Tibial artery (tissue), 4 donors: Measurements from ENCODE around the gene SLC6A19.

Experiments used
- DNase-seq, 2 donors: peaks; one replicate each; pipeline ENCODE4 v3.0.0-alpha.2; 2019
- H3K27ac ChIP-seq, 2 donors: fragments of 200-600 bp; sonication (generic) in 1 of 2; 1 replicate in 1 of 2; 2 replicates in 1 of 2; pipeline ENCODE4 v1.5.1; 2018 to 2019; ENCODE audit warnings: mild to moderate bottlenecking in 1 of 2
- H3K27me3 ChIP-seq, 2 donors: fragments of 200-600 bp; sonication (generic) in 1 of 2; one replicate each; pipeline versions ENCODE4 v1.5.1 to v1.6.0; 2016 to 2019
- H3K36me3 ChIP-seq, 3 donors: fragments of 200-600 bp; sonication (generic) in 2 of 3; one replicate each; pipeline ENCODE4 v1.5.1; 2016 to 2019; ENCODE audit warnings: mild to moderate bottlenecking in 2 of 3
- H3K4me1 ChIP-seq, 4 donors: fragments of 200-600 bp; sonication (generic) in 2 of 4; 1 replicate in 3 of 4; 2 replicates in 1 of 4; pipeline ENCODE4 v1.5.1; 2016 to 2019
- H3K4me3 ChIP-seq, 2 donors: fragments of 200-600 bp; sonication (generic) in 1 of 2; 1 replicate in 1 of 2; 2 replicates in 1 of 2; pipeline ENCODE4 v1.5.1; 2018 to 2019; ENCODE audit warnings: mild to moderate bottlenecking in 2 of 2
- H3K9me3 ChIP-seq, 3 donors: fragments of 200-600 bp; sonication (generic) in 1 of 3; one replicate each; pipeline ENCODE4 v1.5.1; 2016 to 2019
- CTCF ChIP-seq, 2 experiments: fragments of 200-600 bp in 1 of 2; fragments of 450-650 bp in 1 of 2; IDR thresholded peaks; one replicate each; pipeline ENCODE4 v1.5.1; 2017 to 2019; ENCODE audit warnings: antibody characterized with exemption in 2 of 2, mild to moderate bottlenecking in 1 of 2, moderate library complexity in 1 of 2
- intact Hi-C: fragments of 100-400 bp; cut with DNase I; formaldehyde crosslinking; loops from one replicate; pipeline ENCODE4 v1.15.0; 2023; ENCODE audit warnings: low total_unique reads

The SLC6A19 gene

GRCh38 chr5:1230551-1230950 is 29.2 kb downstream of the SLC6A19 start:
- no peak for DNase-seq
- Histone ChIP-seq H3K36me3 (no peaks in the 10 kb centered on the region), H3K4me1 (no peaks in the 10 kb centered on the region), H3K27me3 (peaks cover 0 to 50% of the 10 kb centered on the region in 2 donors), H3K9me3 (peaks cover 0 to 17% (median 16%) of the 10 kb centered on the region in 3 donors), H3K4me3 (no peak overlapping the region), H3K27ac (no peak overlapping the region)
- intact Hi-C loops, result no loop called here
- no peak for TF ChIP-seq CTCF (IDR thresholded peaks at IDR 0.05)

- DNase-seq, result no peak
- H3K36me3 ChIP-seq, result no peaks in the 10 kb centered on the region
- peaks cover 0 to 41% of the 10 kb centered on the region in 2 donors for H3K27me3 ChIP-seq
- H3K4me1 ChIP-seq, result no peaks in the 10 kb centered on the region
- no peak for TF ChIP-seq CTCF (IDR thresholded peaks at IDR 0.05)
- intact Hi-C loops, result no loop called here
- no peak overlapping the region for H3K4me3 ChIP-seq
- H3K9me3 ChIP-seq, result peaks cover 0 to 26% (median 24%) of the 10 kb centered on the region in 3 donors
- no peak overlapping the region for H3K27ac ChIP-seq
Measured at GRCh38 chr5:1231354-1231905, 30.0 kb downstream of the SLC6A19 start.

GRCh38 chr5:1232780-1233179 is 31.4 kb downstream of the SLC6A19 start:
- Histone ChIP-seq H3K4me3 (no peak overlapping the region), H3K27ac (no peak overlapping the region), H3K36me3 (no peaks in the 10 kb centered on the region), H3K9me3 (peaks cover 0 to 28% (median 27%) of the 10 kb centered on the region in 3 donors), H3K27me3 (peaks cover 0 to 40% of the 10 kb centered on the region in 2 donors), H3K4me1 (no peaks in the 10 kb centered on the region)
- intact Hi-C loops, result no loop called here
- DNase-seq, result no peak
- no peak for TF ChIP-seq CTCF (IDR thresholded peaks at IDR 0.05)

GRCh38 chr5:1235379-1235778 is 34.0 kb downstream of the SLC6A19 start:
- H3K4me1 ChIP-seq, result no peaks in the 10 kb centered on the region
- no peak overlapping the region for H3K4me3 ChIP-seq
- no peak overlapping the region for H3K27ac ChIP-seq
- DNase-seq, result no peak
- intact Hi-C loops, result no loop called here
- H3K36me3 ChIP-seq, result no peaks in the 10 kb centered on the region
- H3K9me3 ChIP-seq, result peaks cover 0 to 28% (median 27%) of the 10 kb centered on the region in 3 donors
- H3K27me3 ChIP-seq, result peaks cover 0 to 23% of the 10 kb centered on the region in 2 donors
- no peak for TF ChIP-seq CTCF (IDR thresholded peaks at IDR 0.05)

GRCh38 chr5:1235838-1236237 is 34.4 kb downstream of the SLC6A19 start:
- no peak overlapping the region for H3K27ac ChIP-seq
- H3K4me3 ChIP-seq, result no peak overlapping the region
- H3K4me1 ChIP-seq, result no peaks in the 10 kb centered on the region
- H3K9me3 ChIP-seq, result peaks cover 0 to 28% (median 27%) of the 10 kb centered on the region in 3 donors
- peaks cover 0 to 19% of the 10 kb centered on the region in 2 donors for H3K27me3 ChIP-seq
- intact Hi-C loops, result no loop called here
- no peak for DNase-seq
- no peaks in the 10 kb centered on the region for H3K36me3 ChIP-seq
- TF ChIP-seq CTCF (IDR thresholded peaks at IDR 0.05), result no peak
